Esophagus muscularis mucosa (tissue), 4 donors: Measurements from ENCODE around the gene PRKAR2A.

Source experiments
- EP300 ChIP-seq: sonication (generic); formaldehyde crosslinking; IDR thresholded peaks from one replicate; pipeline ENCODE4 v1.6.1; 2017; ENCODE audit warnings: antibody characterized with exemption
- POLR2AphosphoS5 ChIP-seq, 2 donors: sonication (generic); formaldehyde crosslinking; IDR thresholded peaks; one replicate each; pipeline ENCODE4 v1.6.1; 2017; ENCODE audit warnings: antibody characterized with exemption in 2 of 2
- TF ChIP-seq, protein P1 (sequence below), 3 experiments: fragments of 200-600 bp in 2 of 3; fragments of 450-650 bp in 1 of 3; sonication (generic) in 2 of 3; IDR thresholded peaks; one replicate each; pipeline ENCODE4 v1.5.1; 2017 to 2019; ENCODE audit warnings: antibody characterized with exemption in 3 of 3, mild to moderate bottlenecking in 2 of 3, moderate library complexity in 1 of 3

DNA sequence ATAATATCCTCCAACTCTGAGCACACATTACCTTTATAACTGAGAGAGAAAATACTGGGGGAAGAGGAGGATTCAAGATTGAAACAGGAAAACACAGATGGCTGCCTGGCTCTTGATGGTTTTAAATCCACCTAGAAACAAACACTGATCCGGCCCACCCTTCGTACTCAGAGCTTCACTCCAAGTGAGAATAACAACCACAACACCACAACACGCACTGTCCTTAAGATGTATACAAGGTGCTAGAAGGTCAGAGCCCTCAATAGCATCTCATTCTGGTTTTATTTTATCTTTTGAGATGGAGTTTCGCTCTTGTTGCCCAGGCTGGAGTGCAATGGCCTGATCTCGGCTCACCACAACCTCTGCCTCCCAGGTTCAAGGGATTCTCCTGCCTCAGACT is 140.5 kb downstream of the PRKAR2A start:
- TF ChIP-seq, protein P1, sequence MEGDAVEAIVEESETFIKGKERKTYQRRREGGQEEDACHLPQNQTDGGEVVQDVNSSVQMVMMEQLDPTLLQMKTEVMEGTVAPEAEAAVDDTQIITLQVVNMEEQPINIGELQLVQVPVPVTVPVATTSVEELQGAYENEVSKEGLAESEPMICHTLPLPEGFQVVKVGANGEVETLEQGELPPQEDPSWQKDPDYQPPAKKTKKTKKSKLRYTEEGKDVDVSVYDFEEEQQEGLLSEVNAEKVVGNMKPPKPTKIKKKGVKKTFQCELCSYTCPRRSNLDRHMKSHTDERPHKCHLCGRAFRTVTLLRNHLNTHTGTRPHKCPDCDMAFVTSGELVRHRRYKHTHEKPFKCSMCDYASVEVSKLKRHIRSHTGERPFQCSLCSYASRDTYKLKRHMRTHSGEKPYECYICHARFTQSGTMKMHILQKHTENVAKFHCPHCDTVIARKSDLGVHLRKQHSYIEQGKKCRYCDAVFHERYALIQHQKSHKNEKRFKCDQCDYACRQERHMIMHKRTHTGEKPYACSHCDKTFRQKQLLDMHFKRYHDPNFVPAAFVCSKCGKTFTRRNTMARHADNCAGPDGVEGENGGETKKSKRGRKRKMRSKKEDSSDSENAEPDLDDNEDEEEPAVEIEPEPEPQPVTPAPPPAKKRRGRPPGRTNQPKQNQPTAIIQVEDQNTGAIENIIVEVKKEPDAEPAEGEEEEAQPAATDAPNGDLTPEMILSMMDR (IDR thresholded peaks at IDR 0.05), result no peak
- no peak for TF ChIP-seq POLR2AphosphoS5 (IDR thresholded peaks at IDR 0.05)
- no peak for TF ChIP-seq EP300
